ENCODE measurements around the gene MYRF. TPM values are rescaled to one million over a fixed set of nuclear protein-coding genes. Genes with fewer than 3 reads are reported as not detected.

Gene MYRF
- total RNA-seq (2014; rRNA removed; shearing (Covaris generic)) = 1.4 and 3.1 TPM in 2 replicates

DNA sequence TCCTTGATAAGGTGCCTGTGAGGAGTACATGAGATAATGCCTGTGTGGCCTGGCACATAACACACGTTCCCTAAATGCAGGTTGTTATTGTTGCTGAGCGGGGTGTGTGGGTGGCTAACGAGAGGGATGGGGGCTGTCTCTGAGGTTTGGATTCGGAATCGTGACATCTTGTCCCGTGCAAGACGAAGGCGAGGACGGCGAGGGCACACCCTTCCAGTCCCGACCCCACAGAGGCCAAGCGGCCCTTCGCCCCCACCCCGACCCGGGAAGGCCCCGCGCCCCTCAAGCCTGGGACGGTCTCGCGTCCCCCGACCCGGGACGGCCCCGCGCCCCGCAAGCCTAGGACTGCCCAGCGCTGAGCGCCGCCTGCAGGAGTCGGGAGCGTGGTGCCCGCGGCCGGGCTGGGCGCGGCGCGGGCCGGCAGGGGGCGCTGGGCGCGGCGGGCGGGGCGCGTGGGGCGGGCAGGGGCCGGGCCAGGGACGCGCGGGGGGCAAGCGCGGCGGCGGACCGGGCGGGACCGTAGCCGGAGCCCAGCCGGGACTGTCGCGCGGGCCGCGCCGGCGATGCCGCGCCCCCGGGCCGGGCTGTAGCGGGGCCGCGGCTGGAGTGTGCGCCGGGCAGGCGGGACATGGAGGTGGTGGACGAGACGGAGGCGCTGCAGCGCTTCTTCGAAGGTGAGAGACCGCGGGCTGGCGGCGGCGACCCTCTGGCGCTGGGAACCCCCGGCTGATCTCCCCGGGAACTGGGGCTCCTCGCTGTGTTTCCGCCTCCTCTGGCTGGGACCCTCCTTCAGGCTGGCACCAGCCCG, at the start of gene MYRF:
Gene MYRF (plus strand): TSS at position 520 of the 808 bp plus-strand sequence. CDS start 109 bp downstream, at position 629.
- H3K4me1 ChIP-seq (replicated peaks) = peaks cover 44% of the 10 kb centered on the region
- H3K9me3 ChIP-seq (replicated peaks) = peaks cover 4% of the 10 kb centered on the region
- peak within 1 kb of the TSS; percentile 59 for H3K4me3 ChIP-seq
- DNase-seq (ENCODE audit: low read depth in 1 of 2, low spot score in 2 of 2) = peak in 1 of 2 experiments; percentile 28
- no peak within 1 kb of the TSS for H3K27ac ChIP-seq
- H3K36me3 ChIP-seq = 0 out of 2 replicates have a peak, but pooled peaks cover 2% of the 10 kb centered on the region
- H3K27me3 ChIP-seq (replicated peaks) = 0 out of 2 replicates have a peak, but pooled peaks cover 5% of the 10 kb centered on the region

DNA sequence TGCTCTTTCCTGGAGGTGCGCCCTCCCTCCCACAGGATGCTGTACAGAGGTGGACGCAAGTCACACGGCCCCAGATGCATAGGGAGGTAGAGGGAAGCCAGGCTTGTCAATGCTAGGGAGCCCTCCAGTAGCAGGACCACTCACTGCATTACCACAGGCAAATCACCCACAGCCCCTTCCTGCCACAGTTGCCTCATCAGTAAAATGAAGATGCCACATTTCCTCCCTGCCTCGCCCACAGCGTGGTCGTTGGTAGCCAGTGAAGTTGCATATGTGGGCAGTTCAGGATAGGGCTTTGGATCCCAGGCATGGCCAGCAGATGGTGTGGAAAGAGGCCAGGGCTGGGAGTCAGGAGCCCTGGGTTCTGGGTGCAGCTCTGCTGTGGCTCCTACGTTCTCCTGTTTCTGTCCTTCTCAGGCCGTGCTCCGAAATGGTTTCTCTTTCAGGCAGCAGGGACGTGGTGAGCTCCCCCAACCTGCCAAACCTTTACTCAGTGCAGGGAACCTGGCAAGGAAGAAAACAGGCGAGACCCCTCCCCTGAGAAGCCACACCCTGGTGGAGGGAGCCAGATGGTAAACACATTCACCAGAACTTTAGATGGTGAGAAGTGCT, 49.6 kb upstream of the MYRF start:
- Histone ChIP-seq H3K4me3 (no peak overlapping the region), H3K9me3 (replicated peaks) (no peaks in the 10 kb centered on the region), H3K36me3 (no peaks in the 10 kb centered on the region), H3K4me1 (replicated peaks) (peaks cover 10% of the 10 kb centered on the region), H3K27ac (no peak overlapping the region), H3K27me3 (replicated peaks) (no peaks in the 10 kb centered on the region)
- DNase-seq (ENCODE audit: low read depth in 1 of 2, low spot score in 2 of 2) = no peak

DNA sequence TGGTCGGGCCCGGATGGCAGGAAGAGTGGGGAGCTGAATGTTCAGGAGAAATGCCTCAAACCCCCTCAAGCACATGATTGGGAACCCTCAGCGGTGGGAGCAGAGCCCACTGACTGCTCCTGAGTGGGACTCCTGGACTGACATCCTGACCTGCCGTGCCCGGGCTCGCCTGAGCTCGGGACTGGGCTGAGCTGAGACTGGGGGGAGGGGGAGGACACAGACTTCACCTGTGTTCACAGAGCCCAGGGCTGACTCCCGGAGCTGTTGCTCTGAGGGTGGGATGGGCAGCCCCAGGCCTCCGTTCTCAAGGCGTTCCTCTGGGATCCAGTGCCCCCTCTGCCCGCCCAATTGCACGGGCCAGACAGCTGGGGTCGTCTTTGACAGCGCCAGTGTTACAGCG, 47.6 kb upstream of the MYRF start:
- H3K4me3 ChIP-seq = no peak overlapping the region
- no peaks in the 10 kb centered on the region for H3K9me3 ChIP-seq (replicated peaks)
- peaks cover 8% of the 10 kb centered on the region for H3K4me1 ChIP-seq (replicated peaks)
- DNase-seq (ENCODE audit: low read depth in 1 of 2, low spot score in 2 of 2) = no peak
- no peak overlapping the region for H3K27ac ChIP-seq
- no peaks in the 10 kb centered on the region for H3K27me3 ChIP-seq (replicated peaks)
- H3K36me3 ChIP-seq = no peaks in the 10 kb centered on the region

DNA sequence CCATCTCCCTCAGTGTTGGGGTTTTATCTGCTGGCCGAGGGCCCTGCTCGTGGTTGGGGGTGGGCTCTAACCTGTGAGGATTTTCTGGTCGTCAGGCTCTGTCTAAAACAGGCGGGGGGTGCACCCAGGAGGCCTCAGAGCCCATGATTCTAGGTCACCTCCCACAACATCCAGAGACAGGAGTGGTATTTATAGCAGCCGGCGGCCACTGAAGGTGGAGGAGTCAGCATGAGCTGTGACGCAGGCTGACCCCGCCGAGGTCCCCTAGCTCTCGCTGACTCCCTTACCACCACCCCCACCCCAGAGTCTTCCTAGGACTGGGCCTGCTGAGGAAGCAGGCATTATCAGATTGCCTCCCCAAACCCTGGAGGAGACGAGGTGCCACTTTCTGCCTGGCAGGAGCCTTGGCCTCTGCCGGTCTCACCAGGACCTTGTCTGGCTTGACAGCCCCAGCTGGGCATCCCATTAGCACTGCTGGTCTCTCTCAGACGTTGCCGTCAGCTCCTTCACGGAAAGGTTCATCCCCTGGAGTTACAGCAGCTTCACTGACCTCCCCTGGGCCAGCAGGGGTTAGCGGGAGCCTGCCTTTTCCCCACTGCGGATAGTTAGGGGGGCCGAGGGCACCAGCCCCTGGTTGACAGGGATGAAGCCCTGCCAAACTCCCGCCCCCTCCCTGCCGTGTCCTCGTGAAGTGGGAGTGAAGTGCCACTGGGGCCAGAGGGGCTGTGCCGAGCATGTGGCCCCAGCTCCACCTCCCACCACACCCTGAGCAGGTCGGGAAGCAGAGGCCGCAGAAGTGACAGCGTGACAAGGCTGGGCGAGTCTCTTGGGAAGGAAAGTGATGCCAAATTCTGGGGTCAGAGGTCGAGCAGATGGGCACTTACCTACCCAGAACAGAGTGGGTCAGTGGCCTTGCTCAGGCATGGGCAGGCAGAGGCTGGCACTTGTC, 45.7 kb upstream of the MYRF start:
- no peak overlapping the region for H3K4me3 ChIP-seq

DNA sequence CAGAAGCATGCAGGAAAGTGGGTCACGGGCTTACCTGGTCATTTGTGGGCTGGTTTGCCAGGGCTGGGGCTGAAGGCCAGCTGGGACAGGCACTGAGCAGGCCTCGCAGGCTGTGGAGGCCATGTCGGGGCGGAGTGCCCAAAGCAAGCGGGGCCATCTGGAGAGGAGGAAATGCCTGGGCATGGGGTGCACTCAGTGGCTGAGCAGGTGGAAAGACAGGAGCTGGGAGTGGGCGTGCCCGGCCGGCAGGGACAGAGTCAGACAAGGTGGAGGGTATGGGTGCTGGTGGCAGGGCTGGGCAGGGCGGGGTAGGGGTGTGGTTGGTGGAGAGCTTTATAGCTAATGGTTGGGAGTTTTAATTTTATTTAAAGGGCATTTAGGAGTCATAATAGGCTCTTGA, 44.9 kb upstream of the MYRF start:
- DNase-seq (ENCODE audit: low read depth in 1 of 2, low spot score in 2 of 2) = no peak

More for the DNA sequence above, 45.7 kb upstream of the MYRF start:
- H3K36me3 ChIP-seq = no peaks in the 10 kb centered on the region
- H3K4me1 ChIP-seq (replicated peaks) = no peaks in the 10 kb centered on the region
- H3K27ac ChIP-seq = no peak overlapping the region
- DNase-seq (ENCODE audit: low read depth in 1 of 2, low spot score in 2 of 2) = no peak
- H3K27me3 ChIP-seq (replicated peaks) = no peaks in the 10 kb centered on the region
- no peaks in the 10 kb centered on the region for H3K9me3 ChIP-seq (replicated peaks)

DNA sequence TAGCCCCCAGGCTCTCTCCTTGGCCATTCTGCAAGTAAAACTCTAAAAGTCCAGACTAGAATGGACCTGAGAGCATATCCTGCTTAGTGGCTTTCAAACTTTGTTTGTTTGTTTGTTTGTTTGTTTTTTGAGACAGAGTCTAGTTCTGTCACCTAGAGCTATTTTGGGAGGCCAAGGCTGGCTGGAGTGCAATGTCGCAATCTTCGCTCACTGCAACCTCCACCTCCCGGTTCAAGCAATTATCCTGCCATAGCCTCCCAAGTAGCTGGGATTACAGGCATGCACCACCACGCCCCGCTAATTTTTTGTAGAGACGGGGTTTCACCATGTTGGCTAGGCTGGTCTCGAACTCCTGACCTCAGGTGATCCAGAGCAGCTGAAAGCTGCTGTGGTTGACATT, 43.3 kb upstream of the MYRF start:
- no peak overlapping the region for H3K4me3 ChIP-seq
- H3K27ac ChIP-seq = no peak overlapping the region
- H3K36me3 ChIP-seq = no peaks in the 10 kb centered on the region
- H3K27me3 ChIP-seq (replicated peaks) = no peaks in the 10 kb centered on the region
- no peaks in the 10 kb centered on the region for H3K4me1 ChIP-seq (replicated peaks)
- H3K9me3 ChIP-seq (replicated peaks) = no peaks in the 10 kb centered on the region
- no peak for DNase-seq (ENCODE audit: low read depth in 1 of 2, low spot score in 2 of 2)

More for the DNA sequence above, 44.9 kb upstream of the MYRF start:
- no peak overlapping the region for H3K4me3 ChIP-seq
- H3K36me3 ChIP-seq = no peaks in the 10 kb centered on the region
- H3K9me3 ChIP-seq (replicated peaks) = no peaks in the 10 kb centered on the region
- H3K27me3 ChIP-seq (replicated peaks) = no peaks in the 10 kb centered on the region
- no peaks in the 10 kb centered on the region for H3K4me1 ChIP-seq (replicated peaks)
- H3K27ac ChIP-seq = no peak overlapping the region

DNA sequence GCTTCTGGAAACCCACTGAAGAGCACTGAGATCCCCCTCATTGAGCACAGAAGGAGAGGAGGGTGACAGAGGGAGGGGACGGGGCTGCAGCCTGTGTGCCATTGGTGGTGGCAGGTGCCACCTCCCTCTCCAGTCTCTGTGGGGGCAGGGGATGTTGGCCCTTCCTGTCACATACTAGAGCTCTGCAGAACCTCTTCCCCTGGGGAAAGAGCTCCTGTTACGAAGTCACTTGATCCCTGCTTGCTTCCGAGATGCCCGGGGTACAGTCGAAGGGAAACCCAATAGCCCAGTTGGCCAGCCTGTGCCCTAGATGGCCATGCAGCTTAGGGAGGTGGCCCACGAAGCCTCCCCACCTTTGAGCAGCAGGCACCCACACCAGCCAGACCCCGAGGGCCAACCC, 42.9 kb upstream of the MYRF start:
- no peak overlapping the region for H3K27ac ChIP-seq
- no peaks in the 10 kb centered on the region for H3K9me3 ChIP-seq (replicated peaks)
- no peaks in the 10 kb centered on the region for H3K4me1 ChIP-seq (replicated peaks)
- H3K36me3 ChIP-seq = no peaks in the 10 kb centered on the region
- no peaks in the 10 kb centered on the region for H3K27me3 ChIP-seq (replicated peaks)
- no peak overlapping the region for H3K4me3 ChIP-seq
- DNase-seq (ENCODE audit: low read depth in 1 of 2, low spot score in 2 of 2) = no peak

DNA sequence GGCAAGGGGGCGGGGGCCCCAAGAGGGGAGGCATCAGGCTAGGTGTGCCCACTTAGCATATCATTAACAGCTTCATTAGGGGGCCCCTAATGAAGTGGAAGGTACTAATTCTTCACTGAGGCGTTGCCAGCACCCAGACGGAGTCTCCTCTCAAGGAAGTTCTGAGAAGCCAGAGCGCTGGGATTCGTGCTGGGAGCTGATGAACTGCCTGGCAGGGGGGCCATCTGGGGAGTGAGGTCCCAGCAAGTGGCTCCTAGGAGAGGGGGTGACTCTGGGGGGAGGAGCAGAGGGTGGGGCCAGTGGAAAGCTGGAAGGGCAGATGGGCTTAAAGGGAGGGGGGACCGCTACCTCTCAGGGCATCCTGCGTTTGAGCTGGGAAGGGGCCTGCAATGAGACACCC, 42.4 kb upstream of the MYRF start:
- H3K27ac ChIP-seq = no peak overlapping the region
- no peak for DNase-seq (ENCODE audit: low read depth in 1 of 2, low spot score in 2 of 2)
- no peak overlapping the region for H3K4me3 ChIP-seq
- no peaks in the 10 kb centered on the region for H3K9me3 ChIP-seq (replicated peaks)
- H3K4me1 ChIP-seq (replicated peaks) = no peaks in the 10 kb centered on the region
- no peaks in the 10 kb centered on the region for H3K27me3 ChIP-seq (replicated peaks)
- H3K36me3 ChIP-seq = no peaks in the 10 kb centered on the region

DNA sequence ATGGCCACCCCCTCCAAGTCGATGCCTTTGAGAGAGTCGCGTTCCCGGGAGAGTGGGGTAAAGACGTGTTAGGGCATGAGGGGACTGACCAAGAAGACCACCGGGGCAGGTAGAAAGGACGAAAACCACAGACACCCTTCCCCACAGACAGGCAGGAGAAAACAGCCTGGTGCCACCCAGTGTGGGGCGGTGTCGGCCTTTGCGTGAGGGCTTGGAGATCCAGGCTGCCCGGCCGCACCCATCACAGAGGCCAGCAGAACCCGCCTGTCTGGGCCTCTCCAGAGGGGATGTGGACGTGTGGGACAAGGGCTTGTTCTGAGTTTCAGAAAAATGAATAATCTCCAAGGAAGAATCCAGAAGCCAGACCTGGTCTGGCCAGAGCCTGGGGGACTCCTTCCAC, 41.4 kb upstream of the MYRF start:
- Histone ChIP-seq H3K36me3 (no peaks in the 10 kb centered on the region), H3K9me3 (replicated peaks) (no peaks in the 10 kb centered on the region), H3K27me3 (replicated peaks) (no peaks in the 10 kb centered on the region), H3K4me3 (no peak overlapping the region), H3K4me1 (replicated peaks) (no peaks in the 10 kb centered on the region), H3K27ac (no peak overlapping the region)
- DNase-seq (ENCODE audit: low read depth in 1 of 2, low spot score in 2 of 2) = no peak

DNA sequence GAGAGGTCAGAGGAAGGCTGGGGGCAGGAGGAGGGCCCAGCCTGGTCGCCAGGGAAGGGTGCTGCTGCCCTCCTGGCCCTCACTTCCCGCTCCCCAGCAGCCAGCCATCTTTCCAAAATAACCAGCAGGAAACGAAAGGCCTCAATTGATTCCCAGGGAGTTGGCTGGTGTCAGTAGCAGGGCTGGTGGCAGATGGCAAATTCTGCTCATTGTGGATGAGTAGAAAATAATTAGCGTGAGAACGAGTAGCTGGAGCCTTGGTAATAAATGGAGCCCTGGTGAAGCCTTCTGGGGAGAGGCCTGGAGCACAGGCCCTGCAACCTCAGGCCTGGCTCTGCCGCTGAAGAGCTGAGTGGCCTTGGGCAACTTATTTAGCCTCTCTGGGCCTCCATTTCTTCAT, 40.9 kb upstream of the MYRF start:
- Histone ChIP-seq H3K4me1 (replicated peaks) (no peaks in the 10 kb centered on the region), H3K9me3 (replicated peaks) (no peaks in the 10 kb centered on the region), H3K36me3 (no peaks in the 10 kb centered on the region), H3K27me3 (replicated peaks) (no peaks in the 10 kb centered on the region), H3K27ac (no peak overlapping the region), H3K4me3 (no peak overlapping the region)
- no peak for DNase-seq (ENCODE audit: low read depth in 1 of 2, low spot score in 2 of 2)

DNA sequence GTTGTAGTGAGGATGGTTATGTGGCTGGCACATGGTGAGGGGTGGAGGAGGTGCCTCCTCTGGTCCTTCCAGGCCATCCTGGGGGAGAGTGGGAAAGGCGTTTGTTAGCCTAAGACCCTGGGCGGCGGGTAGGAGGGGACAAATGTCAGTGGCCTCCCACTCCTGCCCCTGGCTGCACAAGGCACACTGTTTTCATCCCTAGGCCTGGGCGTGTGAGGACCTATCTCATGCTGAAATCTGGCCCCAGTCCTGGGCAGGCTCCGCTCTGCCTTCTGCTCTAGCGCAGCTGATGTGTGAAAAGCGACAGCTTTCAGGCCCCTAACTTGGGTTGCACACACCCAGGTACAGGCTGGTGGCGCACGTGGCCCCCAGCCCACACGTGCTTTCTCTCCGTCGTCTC, 40.1 kb upstream of the MYRF start:
- Histone ChIP-seq H3K27me3 (replicated peaks) (no peaks in the 10 kb centered on the region), H3K36me3 (no peaks in the 10 kb centered on the region), H3K9me3 (replicated peaks) (no peaks in the 10 kb centered on the region), H3K27ac (no peak overlapping the region), H3K4me1 (replicated peaks) (no peaks in the 10 kb centered on the region), H3K4me3 (no peak overlapping the region)
- no peak for DNase-seq (ENCODE audit: low read depth in 1 of 2, low spot score in 2 of 2)

DNA sequence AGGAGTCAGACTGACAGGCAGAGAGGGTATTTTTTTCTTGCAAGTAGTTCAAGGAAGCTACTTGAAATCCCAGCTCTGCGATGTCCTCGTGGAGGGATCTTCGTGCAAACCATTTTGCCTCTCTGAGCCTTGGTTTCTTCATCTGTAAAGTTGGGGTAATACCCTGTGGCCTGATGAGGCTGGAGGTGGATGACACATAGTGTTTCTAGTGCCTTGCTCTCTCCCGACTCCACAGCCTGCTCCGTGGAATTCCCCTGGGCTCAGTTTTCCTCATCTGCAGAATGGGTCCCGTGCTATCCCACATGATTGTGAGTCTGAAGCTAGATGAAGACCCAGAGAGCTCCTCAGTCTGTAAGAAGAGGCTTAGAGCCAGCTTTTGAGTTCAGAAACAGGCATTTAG, 39.6 kb upstream of the MYRF start:
- Histone ChIP-seq H3K27ac (no peak overlapping the region), H3K27me3 (replicated peaks) (no peaks in the 10 kb centered on the region), H3K4me3 (no peak overlapping the region), H3K4me1 (replicated peaks) (peaks cover 4% of the 10 kb centered on the region), H3K36me3 (no peaks in the 10 kb centered on the region), H3K9me3 (replicated peaks) (no peaks in the 10 kb centered on the region)
- DNase-seq (ENCODE audit: low read depth in 1 of 2, low spot score in 2 of 2) = no peak

DNA sequence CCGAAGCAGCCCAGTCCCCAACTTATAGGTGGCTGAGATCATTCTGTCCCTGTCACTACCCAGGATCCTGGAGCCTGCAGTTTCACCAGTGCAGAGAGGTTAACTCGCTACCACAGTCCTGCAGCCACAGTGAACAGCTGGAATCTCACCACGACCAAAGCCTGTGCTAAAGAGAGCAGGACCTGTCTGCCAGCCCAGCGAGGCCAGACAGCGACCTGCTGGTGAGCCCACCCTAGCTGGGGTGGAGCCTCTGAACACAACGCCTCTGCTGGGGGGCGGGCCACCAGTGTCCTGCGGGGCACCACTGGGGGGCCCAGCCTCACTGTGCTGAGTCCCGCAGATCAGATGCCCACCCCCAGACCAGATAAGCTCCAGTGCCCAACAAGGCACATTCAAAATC, 39.0 kb upstream of the MYRF start:
- Histone ChIP-seq H3K27ac (no peak overlapping the region), H3K4me1 (replicated peaks) (peaks cover 9% of the 10 kb centered on the region), H3K36me3 (no peaks in the 10 kb centered on the region), H3K27me3 (replicated peaks) (no peaks in the 10 kb centered on the region), H3K9me3 (replicated peaks) (no peaks in the 10 kb centered on the region), H3K4me3 (no peak overlapping the region)
- DNase-seq (ENCODE audit: low read depth in 1 of 2, low spot score in 2 of 2) = no peak

DNA sequence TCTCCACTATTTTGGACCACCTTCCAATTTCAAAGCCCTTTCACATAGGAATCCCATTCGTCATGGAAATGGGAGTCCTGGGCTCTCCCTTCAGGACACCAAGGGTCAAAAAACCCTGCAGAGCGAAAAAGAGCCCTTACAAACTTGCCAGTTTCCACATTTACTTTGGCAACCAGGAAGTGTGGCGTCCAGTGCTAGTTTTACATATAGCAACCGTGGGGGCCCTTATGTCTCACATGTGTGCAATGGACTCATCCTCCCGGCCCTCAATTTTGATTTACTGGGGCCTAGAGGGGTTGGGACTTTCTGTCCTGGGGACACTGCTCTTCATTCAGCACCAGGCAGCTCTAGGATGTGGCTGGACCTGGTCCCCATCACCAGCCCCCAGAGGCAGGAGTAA, 38.5 kb upstream of the MYRF start:
- H3K27ac ChIP-seq = no peak overlapping the region
- peaks cover 13% of the 10 kb centered on the region for H3K4me1 ChIP-seq (replicated peaks)
- no peaks in the 10 kb centered on the region for H3K27me3 ChIP-seq (replicated peaks)
- H3K9me3 ChIP-seq (replicated peaks) = no peaks in the 10 kb centered on the region
- no peak for DNase-seq (ENCODE audit: low read depth in 1 of 2, low spot score in 2 of 2)
- no peak overlapping the region for H3K4me3 ChIP-seq
- no peaks in the 10 kb centered on the region for H3K36me3 ChIP-seq
